Suprapubic skin (tissue), 4 donors: Measurements from ENCODE around the gene SIT1. TPM values are rescaled to one million over a fixed set of nuclear protein-coding genes. Genes with fewer than 3 reads are reported as not detected.
"Not testable (repeated sequence)": the region's sequence is repeated elsewhere in the genome, so short reads cannot be mapped to it uniquely, and the experiment has no call there.

Experiments used
- DNase-seq, 2 donors: peaks; one replicate each; pipeline ENCODE4 v3.0.0-alpha.2; 2019; ENCODE audit warnings: low spot score in 2 of 2
- H3K27ac ChIP-seq: fragments of 200-600 bp; sonication (generic); one replicate; pipeline ENCODE4 v1.5.1; 2019
- H3K27me3 ChIP-seq: fragments of 200-600 bp; sonication (generic); one replicate; pipeline ENCODE4 v1.5.1; 2019
- H3K36me3 ChIP-seq: fragments of 200-600 bp; sonication (generic); one replicate; pipeline ENCODE4 v1.5.1; 2019
- H3K4me1 ChIP-seq: fragments of 200-600 bp; sonication (generic); one replicate; pipeline ENCODE4 v1.5.1; 2019
- H3K4me3 ChIP-seq: fragments of 200-600 bp; sonication (generic); one replicate; pipeline ENCODE4 v1.5.1; 2019; ENCODE audit warnings: mild to moderate bottlenecking
- H3K9me3 ChIP-seq: fragments of 200-600 bp; sonication (generic); one replicate; pipeline ENCODE4 v1.5.1; 2019
- CTCF ChIP-seq, 2 donors: fragments of 200-600 bp in 1 of 2; fragments of 450-650 bp in 1 of 2; sonication (generic) in 1 of 2; IDR thresholded peaks; one replicate each; pipeline ENCODE4 v1.5.1; 2016 to 2019; ENCODE audit warnings: antibody characterized with exemption in 2 of 2, mild to moderate bottlenecking in 1 of 2, moderate library complexity in 1 of 2
- EP300 ChIP-seq: sonication (generic); formaldehyde crosslinking; IDR thresholded peaks from one replicate; pipeline ENCODE4 v1.6.1; 2017; ENCODE audit warnings: antibody characterized with exemption
- POLR2A ChIP-seq, 2 donors: fragments of 450-650 bp; IDR thresholded peaks; one replicate each; pipeline ENCODE4 v1.6.1; 2017; ENCODE audit warnings: antibody characterized with exemption in 2 of 2, mild to moderate bottlenecking in 2 of 2, moderate library complexity in 2 of 2
- POLR2AphosphoS5 ChIP-seq, 3 donors: sonication (generic); formaldehyde crosslinking; IDR thresholded peaks; one replicate each; pipeline ENCODE4 v1.6.1; 2017; ENCODE audit warnings: antibody characterized with exemption in 3 of 3
- WGBS: methylation state at CpG from one replicate; pipeline ENCODE4 v1.1.5; 2018; 5-methylcytosine and 5-hydroxymethylcytosine counted together
- total RNA-seq, 4 donors: library from RNA; depleted of rRNA; stranded (reverse); fragments of >200 nt; gene quantifications; one replicate each; pipeline ENCODE4 v1.1.0, GENCODE V29; 2016

The SIT1 gene
- total RNA-seq, 4 donors from 2014 or later = 2.9 TPM; not detected in 3

GRCh38 chr9:35615981-35616680 is 34.6 kb downstream of the SIT1 start:
- Histone ChIP-seq H3K4me1 (peaks cover 10% of the 10 kb centered on the region), H3K27me3 (no peaks in the 10 kb centered on the region), H3K27ac (no peak overlapping the region), H3K9me3 (no peaks in the 10 kb centered on the region), H3K36me3 (no peaks in the 10 kb centered on the region), H3K4me3 (no peak overlapping the region)
- DNase-seq = peak in 1 of 2 donors; percentile 65
- TF ChIP-seq POLR2A (IDR thresholded peaks at IDR 0.05) (no peak), POLR2AphosphoS5 (IDR thresholded peaks at IDR 0.05) (no peak), EP300 (no peak), CTCF (IDR thresholded peaks at IDR 0.05) (no peak)
- 84% methylated on average over 17 of the region's 17 CpGs for WGBS

GRCh38 chr9:35612843-35613242 is 37.9 kb downstream of the SIT1 start:
- no peak overlapping the region for H3K4me3 ChIP-seq
- WGBS = 75% methylated on average over 2 of the region's 2 CpGs

GRCh38 chr9:35612066-35612465 is 38.7 kb downstream of the SIT1 start:
- not testable (repeated sequence) for H3K27me3 ChIP-seq, H3K4me3 ChIP-seq, H3K9me3 ChIP-seq, H3K27ac ChIP-seq, DNase-seq
- 97% methylated on average over 4 of the region's 4 CpGs for WGBS
- peaks cover 11% of the 10 kb centered on the region for H3K4me1 ChIP-seq
- peaks cover 30% of the 10 kb centered on the region for H3K36me3 ChIP-seq

More at GRCh38 chr9:35612843-35613242, 37.9 kb downstream of the SIT1 start:
- no peak for TF ChIP-seq CTCF (IDR thresholded peaks at IDR 0.05)
- no peaks in the 10 kb centered on the region for H3K9me3 ChIP-seq
- no peak overlapping the region for H3K27ac ChIP-seq
- no peaks in the 10 kb centered on the region for H3K27me3 ChIP-seq
- no peak for DNase-seq
- peaks cover 10% of the 10 kb centered on the region for H3K4me1 ChIP-seq
- H3K36me3 ChIP-seq = peaks cover 24% of the 10 kb centered on the region

GRCh38 chr9:35611230-35611797 is 39.4 kb downstream of the SIT1 start:
- Histone ChIP-seq H3K4me3 (no peak overlapping the region), H3K36me3 (peaks cover 30% of the 10 kb centered on the region), H3K27me3 (no peaks in the 10 kb centered on the region), H3K9me3 (no peaks in the 10 kb centered on the region), H3K27ac (no peak overlapping the region), H3K4me1 (peaks cover 11% of the 10 kb centered on the region)
- WGBS = 20% methylated on average over 8 of the region's 8 CpGs
- TF ChIP-seq POLR2AphosphoS5 (IDR thresholded peaks at IDR 0.05) (no peak), CTCF (IDR thresholded peaks at IDR 0.05) (peak; percentile 61 to 65)
- DNase-seq = peak in 1 of 2 donors; percentile 69

GRCh38 chr9:35609820-35610163 is 40.9 kb downstream of the SIT1 start:
- no peaks in the 10 kb centered on the region for H3K9me3 ChIP-seq
- DNase-seq = no peak
- H3K27me3 ChIP-seq = no peaks in the 10 kb centered on the region
- TF ChIP-seq EP300 = no peak
- no peak for TF ChIP-seq POLR2AphosphoS5 (IDR thresholded peaks at IDR 0.05)
- no peak for TF ChIP-seq POLR2A (IDR thresholded peaks at IDR 0.05)
- TF ChIP-seq CTCF (IDR thresholded peaks at IDR 0.05) = no peak
- no peak overlapping the region for H3K27ac ChIP-seq
- no peak overlapping the region for H3K4me3 ChIP-seq
- H3K4me1 ChIP-seq = peaks cover 19% of the 10 kb centered on the region
- 66% methylated on average over 13 of the region's 13 CpGs for WGBS
- peaks cover 30% of the 10 kb centered on the region for H3K36me3 ChIP-seq
